Endothelial cell of umbilical vein (primary cell): ENCODE data around the gene PLPP3. TPM values are rescaled to one million over a fixed set of nuclear protein-coding genes. Genes with fewer than 3 reads are reported as not detected.

Source experiments
- BruUV-seq: library from RNA; stranded (reverse); fragments of 400-500 nt; replicated peaks from 2 replicates; lab custom pipeline; 2021; lab: Mats Ljungman, UMichigan
- CTCF ChIA-PET: fragments of 300-600, 350-600 bp; sonication (Branson Sonifier 250); formaldehyde crosslinking; loops from one replicate; lab custom pipeline; 2021; ENCODE audit warnings: antibody characterized with exemption, inconsistent platforms; lab: Charles Lee
- POLR2A ChIA-PET: fragments of 300-600, 350-600 bp; sonication (Branson Sonifier 250); formaldehyde crosslinking; loops from one replicate; lab custom pipeline; 2021; ENCODE audit warnings: antibody characterized with exemption, inconsistent platforms; lab: Charles Lee
- DNase-seq: peaks from one replicate; pipeline ENCODE4 v3.0.0-alpha.2; 2011; ENCODE audit warnings: low read depth, low spot score
- FAIRE-seq: peaks from 2 replicates; lab custom pipeline; 2011; peaks lifted over from hg19 to GRCh38; lab: Jason Lieb, UNC
- H2AFZ ChIP-seq: 2 replicates; pipeline ENCODE4 v1.6.0; 2012; ENCODE audit warnings: low read depth, low read length, control low read depth, inconsistent platforms
- H3K27ac ChIP-seq: 2 replicates; pipeline ENCODE4 v1.5.1; 2011; ENCODE audit warnings: low read depth, mild to moderate bottlenecking, control low read depth, low read length, moderate library complexity; ENCODE audit not compliant: insufficient read depth
- H3K27me3 ChIP-seq, 2 experiments: 2 replicates each; pipeline versions ENCODE4 v1.6.0 to v1.6.1; 2011; ENCODE audit warnings: low read length in 2 of 2, mixed read lengths in 1 of 2; ENCODE audit not compliant: control insufficient read depth in 2 of 2, insufficient read depth in 2 of 2
- H3K36me3 ChIP-seq, 2 experiments: 2 replicates in 1 of 2; 3 replicates in 1 of 2; pipeline ENCODE4 v1.5.1; 2011; ENCODE audit warnings: low read length in 2 of 2, mild to moderate bottlenecking in 1 of 2, moderate library complexity in 1 of 2; ENCODE audit not compliant: control insufficient read depth in 2 of 2, insufficient read depth in 2 of 2; ENCODE audit errors: extremely low read depth in 1 of 2
- H3K4me1 ChIP-seq: 3 replicates; pipeline ENCODE4 v1.5.1; 2011; ENCODE audit warnings: mild to moderate bottlenecking, low read length; ENCODE audit not compliant: control insufficient read depth, insufficient read depth; ENCODE audit errors: extremely low read depth
- H3K4me2 ChIP-seq: 2 replicates; pipeline ENCODE4 v1.6.1; 2011; ENCODE audit warnings: low read length, control low read depth, mixed read lengths; ENCODE audit not compliant: insufficient read depth
- H3K4me3 ChIP-seq, 3 experiments: fragments of 200-600 bp in 1 of 3; sonication (generic), shearing (Covaris generic) in 1 of 3; replicated peaks in 1 of 3; 2 replicates each; pipeline ENCODE4 v1.5.1; 2011 to 2016; ENCODE audit warnings: control low read depth in 3 of 3, low read length in 3 of 3, mild to moderate bottlenecking in 2 of 3, inconsistent platforms in 1 of 3, low read depth in 1 of 3, moderate library complexity in 1 of 3; ENCODE audit not compliant: insufficient read depth in 1 of 3
- H3K79me2 ChIP-seq: 2 replicates; pipeline ENCODE4 v1.6.0; 2012; ENCODE audit warnings: low read length, inconsistent platforms; ENCODE audit not compliant: control insufficient read depth, insufficient read depth
- H3K9ac ChIP-seq: replicated peaks from 2 replicates; pipeline ENCODE3; 2011; ENCODE audit warnings: low read length, control low read depth; ENCODE audit not compliant: insufficient read depth; ENCODE audit errors: extremely low read depth
- H3K9me1 ChIP-seq: replicated peaks from 3 replicates; pipeline ENCODE4 v1.6.0; 2011; ENCODE audit warnings: mild to moderate bottlenecking, low read length; ENCODE audit not compliant: control insufficient read depth, insufficient read depth; ENCODE audit errors: extremely low read depth
- H3K9me3 ChIP-seq: replicated peaks from 2 replicates; pipeline ENCODE4 v1.5.1; 2012; ENCODE audit warnings: low read length, inconsistent platforms; ENCODE audit not compliant: control insufficient read depth, insufficient read depth
- H4K20me1 ChIP-seq: replicated peaks from 2 replicates; pipeline ENCODE3; 2011; ENCODE audit warnings: mild to moderate bottlenecking, low read length; ENCODE audit not compliant: control insufficient read depth, insufficient read depth; ENCODE audit errors: extremely low read depth
- EZH2 ChIP-seq: IDR thresholded peaks from 2 replicates; pipeline ENCODE4 v1.6.1; 2012; ENCODE audit warnings: borderline replicate concordance, low read depth, mild to moderate bottlenecking, moderate library complexity, low read length, inconsistent platforms; ENCODE audit not compliant: severe bottlenecking
- FOS ChIP-seq: IDR thresholded peaks from 2 replicates; pipeline ENCODE4 v1.6.1; 2011; ENCODE audit warnings: mild to moderate bottlenecking, low read length, moderate library complexity, borderline replicate concordance; ENCODE audit not compliant: insufficient read depth
- GATA2 ChIP-seq: IDR thresholded peaks from 2 replicates; pipeline ENCODE4 v1.7.0; 2011; ENCODE audit warnings: low read depth, mild to moderate bottlenecking, moderate library complexity, mixed read lengths, low read length; ENCODE audit not compliant: insufficient read length, insufficient read depth
- JUN ChIP-seq: IDR thresholded peaks from 2 replicates; pipeline ENCODE4 v1.6.1; 2011; ENCODE audit warnings: borderline replicate concordance, low read depth; ENCODE audit not compliant: insufficient read length, insufficient read depth
- POLR2A ChIP-seq: IDR thresholded peaks from 2 replicates; pipeline ENCODE4 v1.6.1; 2012; ENCODE audit warnings: low read depth, mild to moderate bottlenecking, control low read depth, low read length
- POLR2AphosphoS5 ChIP-seq: IDR thresholded peaks from 2 replicates; pipeline ENCODE4 v1.6.1; 2012; ENCODE audit warnings: low read depth, mild to moderate bottlenecking, control low read depth, low read length, moderate library complexity; ENCODE audit not compliant: insufficient read depth
- dilution Hi-C: fragments of 300-500 bp; cut with MboI; formaldehyde crosslinking; loops from one replicate; pipeline ENCODE4 v1.15.0; 2019; ENCODE audit warnings: low sequenced_read_pairs; ENCODE audit not compliant: extremely low pct_ligation_motif_present
- intact Hi-C: fragments of 100-400 bp; cut with micrococcal nuclease; formaldehyde crosslinking; loops from one replicate; pipeline ENCODE4 v1.10.0; 2022
- polyA plus RNA-seq, 4 experiments: library from polyadenylated mRNA; depleted of rRNA in 3 of 4; stranded (reverse) in 3 of 4; unstranded in 1 of 4; fragments of >200 nt; gene quantifications; 2 replicates each; pipeline versions ENCODE4 v1.2.1 to v1.2.3, GENCODE V29; 2011 to 2012; ENCODE audit warnings: missing spikeins in 1 of 4
- total RNA-seq: library from RNA; stranded (reverse); gene quantifications from 2 replicates; pipeline ENCODE4 v1.2.3, GENCODE V29; 2021
- TF ChIP-seq, protein P1 (sequence below): IDR thresholded peaks from 2 replicates; pipeline ENCODE4 v1.6.1; 2011; ENCODE audit not compliant: insufficient read depth, insufficient read length

The PLPP3 gene
- total and polyA plus RNA-seq, 2 donors (not counting 3 experiments of a cell fraction or from before 2014, with no cell fraction given), result 11.3 to 14.1 TPM

DNA sequence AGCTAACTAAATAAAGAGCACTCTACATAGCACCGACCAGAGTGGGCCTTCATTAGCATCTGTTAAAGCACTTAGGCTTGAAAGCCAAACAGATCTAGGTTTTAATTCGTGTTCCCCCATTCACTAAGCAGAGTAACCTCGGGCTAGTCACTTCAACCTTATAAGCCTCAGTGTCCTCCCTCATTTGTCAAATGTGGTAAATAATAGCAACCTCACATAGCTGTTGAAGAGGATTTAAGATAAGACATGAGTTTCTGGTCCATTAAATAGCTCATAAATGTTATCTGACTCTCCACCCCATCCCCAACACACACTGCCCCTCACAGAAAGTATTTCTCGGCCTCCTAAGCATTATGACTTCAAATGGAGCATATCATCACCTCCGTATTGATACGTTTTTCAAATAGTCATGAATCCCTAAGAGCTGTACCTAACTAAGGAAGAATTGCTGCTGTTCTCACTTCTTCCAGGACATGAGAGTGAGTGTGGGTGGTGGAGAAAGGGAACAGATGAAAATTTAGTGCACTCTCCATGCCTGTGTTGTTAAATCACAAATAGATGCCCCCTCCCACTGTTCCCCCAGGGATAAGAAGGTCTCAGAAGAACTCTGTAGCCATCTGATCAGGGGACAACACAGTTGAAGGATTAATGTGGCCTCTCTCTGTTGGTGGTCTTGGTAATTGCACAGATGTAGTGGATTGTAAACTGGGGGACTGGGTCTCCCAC lies 47.6 kb downstream of the PLPP3 start:
- no TSS peak for BruUV-seq
- Histone ChIP-seq H3K4me3 (no peak overlapping the region), H3K4me1 (peaks cover 6% of the 10 kb centered on the region), H3K9me3 (no peaks in the 10 kb centered on the region), H2AFZ (no peak overlapping the region), H3K27ac (no peak overlapping the region), H3K9me1 (no peaks in the 10 kb centered on the region), H3K4me2 (no peak overlapping the region), H3K36me3 (peaks cover 0 to 3% of the 10 kb centered on the region in 2 experiments), H3K79me2 (no peaks in the 10 kb centered on the region), H4K20me1 (no peaks in the 10 kb centered on the region), H3K9ac (no peak overlapping the region), H3K27me3 (no peaks in the 10 kb centered on the region)
- FAIRE-seq, result no peak
- CTCF ChIA-PET, result no interaction called here
- no peak for DNase-seq
- POLR2A ChIA-PET, result no interaction called here
- intact Hi-C loops (no loop called here), dilution Hi-C loops (no loop called here)
- no peak for TF ChIP-seq FOS
- TF ChIP-seq JUN, result no peak
- no peak for TF ChIP-seq GATA2

DNA sequence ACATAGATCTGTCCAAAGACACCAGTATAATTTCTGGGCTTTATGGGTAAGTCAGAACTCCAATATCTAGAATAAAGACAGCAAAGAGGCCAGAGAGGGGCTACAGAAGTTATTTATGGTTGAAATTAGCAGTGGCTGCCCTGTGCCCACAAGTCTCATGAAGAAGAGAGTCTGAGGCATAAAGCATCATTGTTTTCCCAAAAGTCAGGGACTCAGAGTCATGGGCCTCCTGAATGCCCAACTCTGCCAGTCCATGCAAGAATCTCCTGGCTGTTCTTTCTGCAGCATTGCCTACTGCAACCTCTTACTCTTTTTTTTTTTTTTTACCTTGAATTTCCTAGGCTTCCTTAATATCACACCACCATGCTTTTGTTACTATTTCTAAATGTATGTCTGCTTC lies 49.6 kb downstream of the PLPP3 start:
- Histone ChIP-seq H3K27me3 (no peaks in the 10 kb centered on the region), H3K9ac (no peak overlapping the region), H3K4me3 (no peak overlapping the region), H3K36me3 (no peaks in the 10 kb centered on the region), H3K9me3 (no peaks in the 10 kb centered on the region), H3K9me1 (no peaks in the 10 kb centered on the region), H4K20me1 (no peaks in the 10 kb centered on the region), H3K27ac (no peak overlapping the region), H2AFZ (no peak overlapping the region), H3K4me2 (no peak overlapping the region), H3K4me1 (peaks cover 6% of the 10 kb centered on the region), H3K79me2 (no peaks in the 10 kb centered on the region)
- DNase-seq (no peak), FAIRE-seq (no peak)
- dilution Hi-C loops (no loop called here), intact Hi-C loops (no loop called here)
- no TSS peak for BruUV-seq
- TF ChIP-seq EZH2 (no peak), JUN (no peak), FOS (no peak), POLR2A (no peak), GATA2 (no peak), POLR2AphosphoS5 (no peak)
- TF ChIP-seq, protein P1, sequence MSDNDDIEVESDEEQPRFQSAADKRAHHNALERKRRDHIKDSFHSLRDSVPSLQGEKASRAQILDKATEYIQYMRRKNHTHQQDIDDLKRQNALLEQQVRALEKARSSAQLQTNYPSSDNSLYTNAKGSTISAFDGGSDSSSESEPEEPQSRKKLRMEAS, result no peak
- ChIA-PET POLR2A (no interaction called here), CTCF (no interaction called here)
